Endometrium (tissue), 2 donors: ENCODE data around the gene UNC13A.
"Not testable (repeated sequence)": the region's sequence is repeated elsewhere in the genome, so short reads cannot be mapped to it uniquely, and the experiment has no call there.

Experiments used
- FAIRE-seq: peaks from 2 replicates; lab custom pipeline; 2012; peaks lifted over from hg19 to GRCh38; lab: Jason Lieb, UNC
- donor health status: control.
- donor health status: control.

The UNC13A gene

GRCh38 chr19:17604372-17605025, 83.7 kb downstream of the UNC13A start:
- no peak for FAIRE-seq

- no peak for FAIRE-seq
These were observed 85.2 kb downstream of the UNC13A start for GRCh38 chr19:17602872-17603510.

GRCh38 chr19:17602217-17602616, 85.9 kb downstream of the UNC13A start:
- no peak for FAIRE-seq

- FAIRE-seq, result no peak
These were observed 86.5 kb downstream of the UNC13A start for GRCh38 chr19:17601683-17602082.

GRCh38 chr19:17599780-17600179, 88.4 kb downstream of the UNC13A start:
- FAIRE-seq, result no peak

GRCh38 chr19:17598953-17599352, 89.2 kb downstream of the UNC13A start:
- no peak for FAIRE-seq

GRCh38 chr19:17598063-17598462, 90.1 kb downstream of the UNC13A start:
- not testable (repeated sequence) for FAIRE-seq

- FAIRE-seq, result not testable (repeated sequence)
These were observed 93.9 kb downstream of the UNC13A start for GRCh38 chr19:17594296-17594695.

- no peak for FAIRE-seq
These were observed 97.3 kb downstream of the UNC13A start for GRCh38 chr19:17590866-17591265.

GRCh38 chr19:17585395-17585794, 102.8 kb downstream of the UNC13A start:
- not testable (repeated sequence) for FAIRE-seq

- no peak for FAIRE-seq
These were observed 104.0 kb downstream of the UNC13A start for GRCh38 chr19:17584132-17584531.

GRCh38 chr19:17582613-17583012, 105.5 kb downstream of the UNC13A start:
- no peak for FAIRE-seq

GRCh38 chr19:17581211-17581874, 106.8 kb downstream of the UNC13A start:
- FAIRE-seq, result no peak

- no peak for FAIRE-seq
These were observed 107.5 kb downstream of the UNC13A start for GRCh38 chr19:17580470-17581144.

GRCh38 chr19:17579661-17580244, 108.4 kb downstream of the UNC13A start:
- FAIRE-seq, result no peak

- no peak for FAIRE-seq
These were observed 110.6 kb downstream of the UNC13A start for GRCh38 chr19:17577457-17578097.

- no peak for FAIRE-seq
These were observed 111.2 kb downstream of the UNC13A start for GRCh38 chr19:17576758-17577456.

- FAIRE-seq, result no peak
These were observed 112.0 kb downstream of the UNC13A start for GRCh38 chr19:17575871-17576757.

- FAIRE-seq, result no peak
These were observed 115.5 kb downstream of the UNC13A start for GRCh38 chr19:17572638-17573037.

- no peak for FAIRE-seq
These were observed 117.4 kb downstream of the UNC13A start for GRCh38 chr19:17570791-17571190.
